ENCODE results near the gene GUCA2A. TPM values are rescaled to one million over a fixed set of nuclear protein-coding genes. Genes with fewer than 3 reads are reported as not detected.

The GUCA2A gene
- total RNA-seq, 1 donor from 2014 or later: 2.9 TPM

GRCh38 chr1:42176902-42177519 lies 12.5 kb upstream of the GUCA2A start:
- Mint-ChIP-seq H3K4me3 (no peak overlapping the region), H3K27ac (no peak overlapping the region), H3K9me3 (no peaks in the 10 kb centered on the region), H3K27me3 (no peaks in the 10 kb centered on the region), H3K4me1 (ENCODE audit: unreplicated experiment) (peaks cover 17% of the 10 kb centered on the region), H3K36me3 (peaks cover 7% of the 10 kb centered on the region)
- no peak for DNase-seq (ENCODE audit: extremely low spot score, unreplicated experiment)
- TF ChIP-seq CTCF (conservative IDR thresholded peaks at IDR 0.05): peak; percentile 84

- no peak for DNase-seq (ENCODE audit: extremely low spot score, unreplicated experiment)
- Mint-ChIP-seq H3K27ac (no peak overlapping the region), H3K4me3 (no peak overlapping the region), H3K4me1 (ENCODE audit: unreplicated experiment) (peaks cover 26% of the 10 kb centered on the region), H3K36me3 (peaks cover 7% of the 10 kb centered on the region), H3K9me3 (no peaks in the 10 kb centered on the region), H3K27me3 (no peaks in the 10 kb centered on the region)
- no peak for TF ChIP-seq CTCF (conservative IDR thresholded peaks at IDR 0.05)
Measured at GRCh38 chr1:42175314-42176054, 10.9 kb upstream of the GUCA2A start.

- Mint-ChIP-seq H3K27ac (peak overlapping the region; percentile 16), H3K9me3 (no peaks in the 10 kb centered on the region), H3K36me3 (peaks cover 3% of the 10 kb centered on the region), H3K27me3 (no peaks in the 10 kb centered on the region), H3K4me1 (ENCODE audit: unreplicated experiment) (peaks cover 30% of the 10 kb centered on the region), H3K4me3 (peak overlapping the region; percentile 42)
- DNase-seq (ENCODE audit: extremely low spot score, unreplicated experiment): no peak
- no peak for TF ChIP-seq CTCF (conservative IDR thresholded peaks at IDR 0.05)
Measured at GRCh38 chr1:42173961-42174735, 9.6 kb upstream of the GUCA2A start.

GRCh38 chr1:42173155-42173933 lies 8.8 kb upstream of the GUCA2A start:
- no peaks in the 10 kb centered on the region for H3K9me3 Mint-ChIP-seq
- no peak for DNase-seq (ENCODE audit: extremely low spot score, unreplicated experiment)
- H3K4me3 Mint-ChIP-seq: peak overlapping the region; percentile 42
- peaks cover 3% of the 10 kb centered on the region for H3K36me3 Mint-ChIP-seq
- no peaks in the 10 kb centered on the region for H3K27me3 Mint-ChIP-seq
- H3K4me1 Mint-ChIP-seq (ENCODE audit: unreplicated experiment): peaks cover 30% of the 10 kb centered on the region
- H3K27ac Mint-ChIP-seq: peak overlapping the region; percentile 16
- TF ChIP-seq CTCF (conservative IDR thresholded peaks at IDR 0.05): peak; percentile 98

Data from type B pancreatic cell (in vitro differentiated cells).